Activated T-cell treated with anti-CD3 and anti-CD28 coated beads for 48 hours (primary cell): ENCODE results near the gene BPHL.
"Not testable (repeated sequence)": the region's sequence is repeated elsewhere in the genome, so short reads cannot be mapped to it uniquely, and the experiment has no call there.

Experiments used
- DNase-seq: peaks from one replicate; pipeline ENCODE4 v3.0.0-alpha.2; 2020; ENCODE audit warnings: low read depth

Gene BPHL

GRCh38 chr6:3179945-3180344 is 61.4 kb downstream of the BPHL start:
- not testable (repeated sequence) for DNase-seq

GRCh38 chr6:3181105-3181504 is 62.6 kb downstream of the BPHL start:
- no peak for DNase-seq

DNA sequence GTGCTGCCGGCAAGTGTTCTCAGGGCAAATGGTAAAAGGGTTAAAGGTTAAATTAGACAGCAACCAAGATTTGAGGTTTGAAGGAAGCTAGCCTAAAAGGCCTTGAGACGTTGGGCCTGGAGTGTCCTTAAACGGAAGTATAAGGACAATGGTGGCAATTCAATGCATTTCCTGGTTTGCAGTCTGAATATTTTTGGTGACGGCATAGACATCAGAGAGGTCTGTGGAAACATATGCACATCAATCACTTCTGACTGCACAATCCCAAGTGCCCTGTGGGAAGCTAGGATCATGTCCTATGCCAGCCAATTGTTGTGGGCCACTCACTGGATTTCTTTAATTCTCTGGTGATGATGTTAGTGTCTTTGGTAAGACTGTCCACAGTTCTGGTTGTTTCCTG is 64.6 kb downstream of the BPHL start:
- no peak for DNase-seq

- DNase-seq, result no peak
Observed at GRCh38 chr6:3186974-3187382, 68.5 kb downstream of the BPHL start.

- DNase-seq, result no peak
Observed at GRCh38 chr6:3188262-3188661, 69.8 kb downstream of the BPHL start.

DNA sequence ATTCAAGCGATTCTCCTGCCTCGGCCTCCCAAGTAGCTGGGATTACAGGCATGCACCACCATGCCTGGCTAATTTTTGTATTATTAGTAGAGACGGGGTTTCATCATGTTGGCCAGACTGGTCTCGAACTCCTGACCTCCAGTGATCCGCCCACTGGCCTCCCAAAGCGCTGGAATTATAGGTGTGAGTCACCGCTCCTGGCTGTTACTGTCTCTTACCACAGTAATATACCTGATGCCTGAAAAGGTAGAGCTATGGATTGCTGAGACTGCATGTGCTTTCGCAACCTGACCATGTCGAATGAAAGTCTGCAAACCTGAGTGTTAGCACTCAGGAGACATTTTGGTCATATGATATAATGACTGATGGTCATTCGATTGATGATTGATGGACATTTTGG is 70.7 kb downstream of the BPHL start:
- DNase-seq, result not testable (repeated sequence)

GRCh38 chr6:3190056-3190455 is 71.5 kb downstream of the BPHL start:
- DNase-seq, result no peak

DNA sequence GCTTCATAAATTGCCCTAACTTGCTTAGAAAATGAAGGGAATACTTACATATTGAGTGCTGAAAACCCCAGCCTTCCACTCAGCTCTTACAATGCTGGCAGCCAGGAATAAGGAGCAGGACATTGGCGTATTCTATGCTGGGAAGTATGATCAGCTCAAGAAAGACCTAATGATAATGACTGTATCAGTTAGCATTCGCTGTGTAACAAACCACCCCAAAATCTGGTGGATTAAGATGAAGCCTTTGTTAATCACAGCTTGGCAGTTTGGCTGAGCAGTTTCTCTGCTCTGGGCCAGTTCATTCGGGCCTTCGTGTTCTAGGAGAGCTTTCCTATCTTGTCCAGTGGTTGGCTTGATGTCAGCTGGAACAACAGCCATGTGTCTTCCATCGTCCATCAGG is 72.3 kb downstream of the BPHL start:
- DNase-seq, result no peak

DNA sequence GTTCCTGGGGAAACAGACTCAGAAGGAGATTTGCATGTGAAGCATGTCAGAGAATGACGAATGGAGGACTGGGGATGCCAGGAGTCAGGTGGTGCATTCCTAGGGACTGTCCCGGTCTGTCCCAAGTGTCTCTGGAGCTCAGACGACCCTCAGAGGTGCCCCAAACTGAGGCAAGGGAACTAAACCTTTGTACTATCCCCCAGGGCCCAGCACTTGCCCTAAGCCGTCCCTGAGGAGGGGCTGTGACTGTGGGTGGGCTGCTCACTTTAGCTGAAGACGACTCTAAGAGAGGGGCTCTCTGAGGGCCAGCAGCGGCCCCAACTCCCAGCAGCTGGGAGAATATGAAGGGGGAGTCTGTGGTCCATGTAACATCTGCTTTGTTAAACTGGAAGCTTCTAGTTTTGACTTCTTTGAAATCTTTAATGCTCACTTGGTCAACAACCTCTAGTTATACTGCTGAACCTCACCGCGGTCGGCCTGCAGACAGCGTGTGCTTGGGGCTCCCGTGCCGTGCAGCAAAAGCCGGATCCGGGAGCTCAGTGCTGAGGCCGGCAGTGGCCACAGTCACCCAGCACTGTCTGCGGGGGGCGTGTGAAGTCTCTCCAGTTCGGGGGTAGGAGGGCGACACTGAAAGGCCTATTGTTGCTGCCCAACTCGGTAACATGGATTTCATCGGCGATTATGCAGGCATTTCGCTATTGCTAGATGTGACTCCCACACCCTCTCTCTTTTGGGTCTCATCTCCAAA is 74.8 kb downstream of the BPHL start:
- no peak for DNase-seq

DNA sequence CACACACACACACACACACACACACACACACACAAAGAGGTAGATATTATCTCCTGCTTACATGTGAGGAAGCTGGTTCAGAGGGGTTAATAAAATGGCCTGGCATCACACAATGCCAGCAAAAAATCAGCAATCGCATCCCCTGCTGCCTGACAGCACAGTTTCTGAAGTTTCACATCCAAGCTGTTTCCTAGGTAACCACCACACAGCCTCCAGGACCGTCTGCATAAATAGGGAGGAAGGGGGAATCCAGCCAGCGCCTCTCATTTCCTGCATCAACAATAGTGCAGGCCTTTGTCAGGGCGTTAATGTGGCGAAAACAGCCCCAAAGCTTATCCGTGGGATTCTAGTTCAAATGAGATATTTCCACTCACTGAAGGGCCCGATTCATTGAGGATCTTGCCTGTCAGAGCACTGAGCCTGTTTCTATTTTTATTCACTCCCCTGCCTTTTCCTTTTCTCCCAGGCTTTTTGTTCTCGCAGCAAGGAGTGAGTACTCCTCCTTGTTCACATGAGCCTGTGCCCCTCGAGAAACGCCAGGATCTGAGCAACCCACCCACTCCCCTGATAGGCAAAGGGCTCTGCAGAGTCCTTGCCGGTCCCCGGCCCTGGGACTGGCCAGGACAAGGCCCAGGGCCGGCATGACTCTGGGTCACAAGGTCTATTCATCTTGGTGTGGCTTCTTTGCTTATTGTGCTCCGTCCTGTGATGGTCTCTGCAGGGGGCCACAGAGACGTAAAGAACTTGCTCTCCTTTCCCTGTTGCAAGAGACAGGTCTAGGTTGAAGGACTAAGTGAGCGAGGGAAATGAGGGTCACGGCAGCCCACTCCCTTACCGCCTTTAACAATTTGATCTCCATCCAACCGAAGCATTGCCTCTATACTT is 76.3 kb downstream of the BPHL start:
- no peak for DNase-seq

- DNase-seq, result no peak
Observed at GRCh38 chr6:3195420-3195694, 76.8 kb downstream of the BPHL start.

DNA sequence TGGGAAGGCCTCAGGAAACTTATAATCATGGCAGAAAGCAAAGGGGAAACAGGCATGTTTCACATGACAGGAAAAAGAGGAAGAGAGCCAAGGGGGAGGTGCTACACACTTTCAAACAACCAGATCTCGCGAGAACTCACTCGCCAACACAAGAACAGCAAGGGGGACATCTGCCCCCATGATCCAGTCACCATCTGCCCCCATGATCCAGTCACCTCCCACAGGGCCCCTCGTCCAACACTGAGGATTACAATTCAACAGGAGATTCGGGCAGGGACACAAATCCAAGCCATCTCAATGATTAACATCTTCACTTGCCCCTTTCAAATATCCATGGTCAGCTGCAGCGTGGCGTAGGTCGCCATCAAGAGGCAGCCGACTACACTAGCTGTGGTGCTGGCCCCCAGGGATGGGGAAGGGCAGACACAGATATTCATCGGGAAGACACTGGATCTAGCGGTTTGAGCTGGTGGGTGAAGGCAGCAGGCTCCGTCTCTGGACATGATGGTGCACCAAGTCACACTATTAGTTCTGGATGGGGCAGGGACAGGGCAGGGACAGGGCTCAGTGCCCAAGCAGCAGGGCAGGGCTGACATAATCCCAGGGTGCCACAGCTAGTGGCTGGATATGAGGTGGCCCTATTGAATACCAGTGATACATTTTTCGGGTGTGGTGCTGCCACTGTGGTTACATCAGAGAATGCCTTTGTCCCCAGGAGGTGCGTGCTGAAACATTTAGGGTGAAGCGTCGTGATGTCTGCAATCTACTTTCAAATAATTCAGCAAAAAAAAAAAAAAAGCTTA is 77.4 kb downstream of the BPHL start:
- no peak for DNase-seq

GRCh38 chr6:3196770-3197169 is 78.3 kb downstream of the BPHL start:
- no peak for DNase-seq

- not testable (repeated sequence) for DNase-seq
Observed at GRCh38 chr6:3197734-3198133, 79.2 kb downstream of the BPHL start.

GRCh38 chr6:3199382-3199781 is 80.9 kb downstream of the BPHL start:
- DNase-seq, result no peak

DNA sequence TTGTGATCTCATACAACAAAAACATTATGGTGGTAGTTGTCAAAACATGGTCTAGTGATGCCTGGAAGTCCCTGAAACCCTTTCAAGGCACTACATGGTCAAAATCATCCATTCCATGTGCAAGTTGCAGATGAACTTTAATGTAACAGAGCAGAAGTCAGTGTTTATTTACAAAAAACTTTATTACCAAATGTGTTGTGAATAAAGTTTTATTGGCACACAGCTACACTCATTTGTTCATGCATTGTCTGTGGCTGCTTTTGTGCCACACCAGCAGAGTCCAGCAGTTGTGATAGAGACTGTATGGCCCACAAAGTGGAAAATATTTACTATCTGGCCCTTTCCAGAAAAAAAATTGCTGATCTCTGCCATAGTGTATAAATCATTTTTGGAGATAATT is 82.2 kb downstream of the BPHL start:
- no peak for DNase-seq

DNA sequence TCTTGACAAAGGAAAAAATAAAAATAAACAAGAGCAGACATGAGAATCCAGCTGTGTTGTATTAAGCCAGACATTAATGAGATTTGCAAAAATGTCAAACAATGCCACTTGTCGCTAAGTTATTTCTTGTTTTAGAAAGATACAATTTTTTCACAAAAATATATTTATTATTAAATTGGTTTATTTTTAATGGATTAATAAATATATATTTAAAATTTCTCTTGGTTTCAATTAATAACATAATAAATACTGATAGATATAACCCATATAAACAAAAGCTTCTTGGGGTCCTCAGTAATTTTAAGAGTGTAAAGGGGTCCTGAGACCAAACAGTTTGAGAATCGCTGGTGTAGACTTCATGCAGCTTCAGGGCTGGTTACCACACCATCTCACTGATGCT is 82.9 kb downstream of the BPHL start:
- DNase-seq, result no peak
